A549 (cell line): Measurements from ENCODE around the gene SCNM1. TPM values are rescaled to one million over a fixed set of nuclear protein-coding genes. Genes with fewer than 3 reads are reported as not detected.

Experiments
- ATAC-seq, 2 experiments: fragments of 200-7000 bp in 1 of 2; fragments of >200 bp in 1 of 2; cut with Nextera tagmentation in 1 of 2; cut with Tn5 transposase in 1 of 2; 3 replicates each; pipeline versions ENCODE4 v1.8.0 to v1.9.1; 2018 to 2020; ENCODE audit warnings: mild to moderate bottlenecking in 1 of 2, moderate library complexity in 1 of 2
- CTCF ChIA-PET: fragments of 300-600 bp; sonication (Branson Sonifier 250); formaldehyde crosslinking; extraction: SDS; loops from one replicate; lab custom pipeline; 2021; ENCODE audit warnings: antibody characterized with exemption, inconsistent platforms; lab: Yijun Ruan, JAX
- POLR2A ChIA-PET: fragments of 350-600 bp; formaldehyde crosslinking; extraction: SDS; loops from one replicate; lab custom pipeline; 2021; ENCODE audit warnings: antibody characterized with exemption, inconsistent platforms; lab: Yijun Ruan, JAX
- DNase-seq, 2 experiments: peaks; one replicate each; pipeline versions ENCODE4 v3.0.0 to v3.0.0-alpha.2; 2011 to 2016; ENCODE audit warnings: low read depth in 1 of 2, low spot score in 1 of 2
- FAIRE-seq: peaks from 2 replicates; lab custom pipeline; 2011; peaks lifted over from hg19 to GRCh38; lab: Jason Lieb, UNC
- H3K27ac ChIP-seq, 2 experiments: fragments of >200 bp; sonication (Bioruptor Twin); formaldehyde crosslinking; 3 replicates each; pipeline ENCODE4 v1.5.1; 2016 to 2017
- H3K4me1 ChIP-seq: fragments of >200 bp; sonication (Bioruptor Twin); formaldehyde crosslinking; 3 replicates; pipeline ENCODE4 v1.6.1; 2016
- H3K4me2 ChIP-seq: fragments of >200 bp; sonication (Bioruptor Twin); formaldehyde crosslinking; 3 replicates; pipeline ENCODE4 v1.6.1; 2016
- H3K4me3 ChIP-seq: fragments of >200 bp; sonication (Bioruptor Twin); formaldehyde crosslinking; 3 replicates; pipeline ENCODE4 v1.5.1; 2016
- H3K9me3 ChIP-seq: fragments of >200 bp; sonication (Bioruptor Twin); formaldehyde crosslinking; 3 replicates; pipeline ENCODE4 v1.6.1; 2016
- BCL3 ChIP-seq: fragments of >200 bp; sonication (Bioruptor Twin); formaldehyde crosslinking; IDR thresholded peaks from 3 replicates; pipeline ENCODE4 v1.6.1; 2016
- CEBPB ChIP-seq, 2 experiments: fragments of >200 bp in 1 of 2; sonication (Bioruptor Twin) in 1 of 2; formaldehyde crosslinking in 1 of 2; IDR thresholded peaks; 2 replicates each; pipeline ENCODE4 v1.6.1; 2012 to 2016
- CHD2 ChIP-seq: fragments of 150-350 bp; IDR thresholded peaks from 2 replicates; pipeline ENCODE4 v1.6.1; 2014; ENCODE audit warnings: low read length; ENCODE audit not compliant: partially characterized antibody
- CHD4 ChIP-seq: fragments of 200-600 bp; sonication (generic); IDR thresholded peaks from 2 replicates; pipeline ENCODE4 v1.6.1; 2016; ENCODE audit warnings: antibody characterized with exemption, mild to moderate bottlenecking, borderline replicate concordance
- EHF ChIP-seq: fragments of 250-450 bp; sonication (Bioruptor Pico); IDR thresholded peaks from 2 replicates; pipeline ENCODE4 v1.5.0; 2020; ENCODE audit warnings: mild to moderate bottlenecking
- FOSB ChIP-seq: fragments of 250-450 bp; sonication (Bioruptor Pico); IDR thresholded peaks from 2 replicates; pipeline ENCODE4 v1.5.0; 2020; ENCODE audit warnings: mild to moderate bottlenecking, moderate library complexity
- GATA3 ChIP-seq: IDR thresholded peaks from 2 replicates; pipeline ENCODE4 v1.6.1; 2012; ENCODE audit warnings: borderline replicate concordance
- HES2 ChIP-seq: fragments of >200 bp; sonication (Bioruptor Twin); formaldehyde crosslinking; IDR thresholded peaks from 2 replicates; pipeline ENCODE4 v1.6.1; 2016
- HOXA7 ChIP-seq: fragments of 250-450 bp; sonication (Bioruptor Pico); IDR thresholded peaks from 2 replicates; pipeline ENCODE4 v1.5.0; 2020; ENCODE audit warnings: mild to moderate bottlenecking, moderate library complexity
- JUNB ChIP-seq: fragments of >200 bp; sonication (Bioruptor Twin); formaldehyde crosslinking; IDR thresholded peaks from 2 replicates; pipeline ENCODE4 v1.6.1; 2016
- KDM5A ChIP-seq: fragments of 200-600 bp; sonication (generic); IDR thresholded peaks from 2 replicates; pipeline ENCODE4 v1.6.1; 2016; ENCODE audit warnings: antibody characterized with exemption, mild to moderate bottlenecking
- MAFK ChIP-seq: fragments of 450-650 bp; IDR thresholded peaks from 2 replicates; pipeline ENCODE4 v1.6.1; 2014; ENCODE audit not compliant: partially characterized antibody
- MAX ChIP-seq: IDR thresholded peaks from 2 replicates; pipeline ENCODE4 v1.6.1; 2012
- MAZ ChIP-seq: fragments of 150-350 bp; IDR thresholded peaks from 2 replicates; pipeline ENCODE4 v1.6.1; 2014; ENCODE audit warnings: antibody characterized with exemption, low read depth, low read length, borderline replicate concordance
- MYC ChIP-seq: IDR thresholded peaks from 2 replicates; pipeline ENCODE4 v1.6.1; 2012; ENCODE audit warnings: mild to moderate bottlenecking, inconsistent platforms, low read length, improper control_type of control experiment, borderline replicate concordance
- NR3C1 ChIP-seq: fragments of >200 bp; sonication (Bioruptor Twin); formaldehyde crosslinking; IDR thresholded peaks from 3 replicates; pipeline ENCODE4 v1.6.1; 2017
- PBX3 ChIP-seq: IDR thresholded peaks from 2 replicates; pipeline ENCODE4 v1.6.1; 2012
- PHF8 ChIP-seq: fragments of 200-600 bp; sonication (generic); IDR thresholded peaks from 2 replicates; pipeline ENCODE4 v1.6.1; 2016; ENCODE audit warnings: low read depth, mild to moderate bottlenecking, antibody characterized with exemption, moderate library complexity, borderline replicate concordance
- POLR2AphosphoS2 ChIP-seq: conservative IDR thresholded peaks from 2 replicates; pipeline ENCODE4 v1.6.1; 2012; ENCODE audit warnings: low read length, improper control_type of control experiment, inconsistent platforms
- RFX5 ChIP-seq: fragments of 450-650 bp; IDR thresholded peaks from 2 replicates; pipeline ENCODE4 v1.7.1; 2014; ENCODE audit warnings: antibody characterized with exemption, mild to moderate bottlenecking, moderate library complexity
- ZC3H11A ChIP-seq: fragments of 450-650 bp; IDR thresholded peaks from 2 replicates; pipeline ENCODE4 v1.6.1; 2014; ENCODE audit warnings: antibody characterized with exemption, mild to moderate bottlenecking
- WGBS: methylation state at CpG from one replicate; pipeline ENCODE4 v1.1.6; 2017; ENCODE audit errors: missing lambda C conversion rate; 5-methylcytosine and 5-hydroxymethylcytosine counted together
- polyA plus RNA-seq, 4 experiments: library from polyadenylated mRNA; depleted of rRNA in 3 of 4; stranded (reverse); fragments of >200 nt; fragmentation: RNase III in 1 of 4; extraction: RNeasy Plus Mini Kit Qiagen cat#74134 plus additional on column Dnase treatment in 1 of 4; gene quantifications; 2 replicates in 3 of 4; 3 replicates in 1 of 4; pipeline ENCODE4 v1.2.3, GENCODE V29; 2011 to 2017

Gene SCNM1
- polyA plus RNA-seq, 2 of the 4 experiments (the other 2 are of a cell fraction) = 27.9 to 30.9 TPM

- DNase-seq (peak; percentile 18 to 44), FAIRE-seq (no peak), ATAC-seq (peak; percentile 12 to 57; a peak in 5 of 6 replicates)
- peak overlapping the region; percentile 98 for H3K4me2 ChIP-seq
- peaks cover 14% of the 10 kb centered on the region; the same call in 2 of the 3 replicates for H3K4me1 ChIP-seq
- H3K9me3 ChIP-seq = no peaks in the 10 kb centered on the region
- TF ChIP-seq PHF8 (peak; percentile 93), JUNB (no peak)
- ChIA-PET POLR2A (interaction anchor here (2.1 kb wide), 1 partner anchor 24 kb away, joined by 12 read pairs; the partner anchor contains the start of gene VPS72), CTCF (interaction anchor here (0.7 to 3.1 kb wide), 4 partner anchors 9 to 141 kb away, joined by 3 to 10 read pairs (median 4); partner anchors contain the start of gene TNFAIP8L2)
- 6% methylated on average over 15 of the region's 15 CpGs for WGBS
- peak overlapping the region; percentile 86 to 91 for H3K27ac ChIP-seq
- H3K4me3 ChIP-seq = peak overlapping the region; percentile 75
These were observed 635 bp upstream of the SCNM1 start for GRCh38 chr1:151165281-151165737.

GRCh38 chr1:151166505-151166956, 587 bp downstream of the SCNM1 start:
- POLR2A ChIA-PET = interaction anchor here (2.1 kb wide), 1 partner anchor 23 kb away, joined by 12 read pairs; the partner anchor contains the start of gene VPS72
- DNase-seq (peak; percentile 36 to 39), FAIRE-seq (no peak), ATAC-seq (peak; percentile 22 to 58; a peak in 5 of 6 replicates)
- Histone ChIP-seq H3K4me3 (peak overlapping the region; percentile 75), H3K4me2 (peak overlapping the region; percentile 93), H3K4me1 (peaks cover 14% of the 10 kb centered on the region; the same call in 2 of the 3 replicates), H3K9me3 (no peaks in the 10 kb centered on the region), H3K27ac (peak overlapping the region; percentile 81 to 91)
- TF ChIP-seq MYC (no peak), CHD2 (no peak), FOSB (CRISPR knock-in tag) (no peak), GATA3 (no peak), EHF (CRISPR knock-in tag) (no peak), RFX5 (no peak), HES2 (no peak)
- 3% methylated on average over 15 of the region's 15 CpGs for WGBS
- CTCF ChIA-PET = interaction anchor here (0.6 to 3.1 kb wide), 5 partner anchors 10 to 170 kb away, joined by 3 to 10 read pairs (median 3); partner anchors contain the start of genes PSMD4 and TNFAIP8L2

- Histone ChIP-seq H3K4me1 (peaks cover 14% of the 10 kb centered on the region; the same call in 2 of the 3 replicates), H3K9me3 (no peaks in the 10 kb centered on the region), H3K4me3 (peak overlapping the region; percentile 75), H3K27ac (peak overlapping the region in 1 of 2 experiments; percentile 91; a peak in 3 of 6 replicates), H3K4me2 (peak overlapping the region; percentile 93)
- DNase-seq (no peak), ATAC-seq (no peak), FAIRE-seq (no peak)
- POLR2A ChIA-PET = no interaction called here
- CTCF ChIA-PET = interaction anchor here (1.1 to 3.1 kb wide), 8 partner anchors 9 to 141 kb away, joined by 3 to 10 read pairs (median 4); partner anchors contain the start of genes GABPB2, PSMD4, TMOD4 and TNFAIP8L2
- 83% methylated on average over 6 of the region's 6 CpGs for WGBS
- TF ChIP-seq CEBPB (IDR thresholded peaks at IDR 0.05) (no peak), KDM5A (no peak), POLR2AphosphoS2 (no peak), RFX5 (no peak), MAFK (no peak), PHF8 (no peak), CHD2 (no peak), HOXA7 (CRISPR knock-in tag) (no peak), MYC (no peak), MAX (no peak), CHD4 (no peak), EHF (CRISPR knock-in tag) (no peak), ZC3H11A (no peak), NR3C1 (no peak), BCL3 (no peak), MAZ (no peak), PBX3 (no peak)
These were observed 1.2 kb downstream of the SCNM1 start for GRCh38 chr1:151167116-151167515.
